Measurements from ENCODE around the gene PPP1R26. TPM values are rescaled to one million over a fixed set of nuclear protein-coding genes. Genes with fewer than 3 reads are reported as not detected.

PPP1R26 gene
- total RNA-seq, 1 experiment from 2014 or later = 32.0 TPM

DNA sequence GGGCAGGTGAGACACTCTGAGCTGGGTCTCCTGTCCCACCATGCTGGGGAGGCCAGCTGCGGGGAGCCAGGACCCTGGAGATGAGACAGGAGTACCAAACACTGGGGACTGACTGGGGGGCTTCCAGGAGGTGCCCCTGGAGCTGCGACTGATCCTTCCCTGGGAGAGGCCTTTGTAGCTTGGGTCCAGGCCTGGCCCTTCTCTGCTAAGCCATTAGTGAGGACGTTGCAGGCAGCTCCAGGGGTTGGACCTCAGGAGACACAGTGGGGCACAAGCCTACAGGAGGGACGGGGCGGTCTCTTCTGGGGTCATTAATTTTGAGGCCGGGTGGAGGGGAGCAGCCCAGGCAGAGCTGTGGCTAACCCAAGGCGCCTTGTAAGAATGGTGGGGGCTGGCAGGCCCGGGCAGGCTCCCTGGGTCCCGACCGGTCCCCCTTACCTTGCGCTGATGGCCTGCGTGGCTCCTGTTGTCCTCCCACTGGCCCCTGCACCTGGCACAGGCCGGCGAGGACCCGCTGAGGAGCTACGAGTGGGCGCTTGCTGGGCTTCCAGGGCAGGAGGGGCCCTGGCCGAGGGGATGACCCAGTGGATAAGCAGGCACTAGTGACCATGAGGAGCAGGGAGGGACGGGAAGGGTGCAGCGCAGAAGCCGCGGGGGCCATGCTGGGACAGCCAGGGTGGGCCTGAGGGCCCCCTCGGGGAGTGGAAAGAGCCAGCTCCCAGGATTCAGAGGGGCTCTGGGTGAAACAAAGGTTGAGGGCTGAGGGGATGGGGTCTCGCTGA lies 26.0 kb downstream of the PPP1R26 start:
- Histone ChIP-seq H3K9ac (ENCODE audit: low read length) (no peak overlapping the region), H3K4me2 (ENCODE audit: low read length) (no peak overlapping the region), H3K27ac (ENCODE audit: low read depth, low read length) (no peak overlapping the region), H2AFZ (ENCODE audit: low read depth, low read length, poor library complexity, severe bottlenecking) (no peak overlapping the region), H3K27me3 (ENCODE audit: insufficient read depth, low read length) (no peaks in the 10 kb centered on the region), H3K4me1 (ENCODE audit: control insufficient read depth in 1 of 2, insufficient read depth in 2 of 2, low read length in 2 of 2) (peaks cover 4 to 15% of the 10 kb centered on the region in 2 experiments; a peak in 3 of 4 replicates), H3K9me3 (ENCODE audit: control insufficient read depth in 1 of 2, insufficient read depth in 1 of 2, low read depth in 1 of 2, low read length in 2 of 2) (no peaks in the 10 kb centered on the region; a peak in 1 of 4 replicates), H3K9me2 (ENCODE audit: insufficient read depth) (no peaks in the 10 kb centered on the region), H3K36me3 (ENCODE audit: control insufficient read depth in 1 of 2, insufficient read depth in 2 of 2, low read length in 2 of 2) (peaks cover 11 to 39% of the 10 kb centered on the region in 2 experiments), H3K4me3 (replicated peaks in 1 of 2; ENCODE audit: low read depth in 1 of 2, low read length in 2 of 2) (no peak overlapping the region), H3K79me2 (ENCODE audit: insufficient read depth, low read length) (peaks cover 39% of the 10 kb centered on the region), H4K20me1 (ENCODE audit: insufficient read depth) (peaks cover 4% of the 10 kb centered on the region; the same call in 1 of the 2 replicates)
- DNase-seq (ENCODE audit: low read depth, low spot score) = no peak
- CTCF ChIA-PET = interaction anchor here (0.8 to 1.6 kb wide), 2 partner anchors 12 to 48 kb away, joined by 3 to 4 read pairs; no protein-coding TSS in a partner anchor
- POLR2A ChIA-PET = no interaction called here
- BruUV-seq (replicated peaks) = no TSS peak
- intact Hi-C loops (cut with micrococcal nuclease) = no loop called here
- no peak for ATAC-seq
- TF ChIP-seq JUND (IDR thresholded peaks at IDR 0.05) (no peak), SP1 (IDR thresholded peaks at IDR 0.05; ENCODE audit: low read depth) (no peak), POLR2A (IDR thresholded peaks at IDR 0.05; ENCODE audit: borderline replicate concordance, extremely low read depth, insufficient read depth, insufficient read length) (no peak), CEBPB (IDR thresholded peaks at IDR 0.05; ENCODE audit: low read depth) (no peak), EZH2phosphoT487 (IDR thresholded peaks at IDR 0.05; ENCODE audit: borderline replicate concordance) (no peak), RAD21 (IDR thresholded peaks at IDR 0.05; ENCODE audit: low read depth) (no peak)
- TF ChIP-seq, protein P1, sequence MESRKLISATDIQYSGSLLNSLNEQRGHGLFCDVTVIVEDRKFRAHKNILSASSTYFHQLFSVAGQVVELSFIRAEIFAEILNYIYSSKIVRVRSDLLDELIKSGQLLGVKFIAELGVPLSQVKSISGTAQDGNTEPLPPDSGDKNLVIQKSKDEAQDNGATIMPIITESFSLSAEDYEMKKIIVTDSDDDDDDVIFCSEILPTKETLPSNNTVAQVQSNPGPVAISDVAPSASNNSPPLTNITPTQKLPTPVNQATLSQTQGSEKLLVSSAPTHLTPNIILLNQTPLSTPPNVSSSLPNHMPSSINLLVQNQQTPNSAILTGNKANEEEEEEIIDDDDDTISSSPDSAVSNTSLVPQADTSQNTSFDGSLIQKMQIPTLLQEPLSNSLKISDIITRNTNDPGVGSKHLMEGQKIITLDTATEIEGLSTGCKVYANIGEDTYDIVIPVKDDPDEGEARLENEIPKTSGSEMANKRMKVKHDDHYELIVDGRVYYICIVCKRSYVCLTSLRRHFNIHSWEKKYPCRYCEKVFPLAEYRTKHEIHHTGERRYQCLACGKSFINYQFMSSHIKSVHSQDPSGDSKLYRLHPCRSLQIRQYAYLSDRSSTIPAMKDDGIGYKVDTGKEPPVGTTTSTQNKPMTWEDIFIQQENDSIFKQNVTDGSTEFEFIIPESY (IDR thresholded peaks at IDR 0.05; ENCODE audit: extremely low read depth, insufficient replicate concordance, low read length) = no peak
- TF ChIP-seq, protein P2, sequence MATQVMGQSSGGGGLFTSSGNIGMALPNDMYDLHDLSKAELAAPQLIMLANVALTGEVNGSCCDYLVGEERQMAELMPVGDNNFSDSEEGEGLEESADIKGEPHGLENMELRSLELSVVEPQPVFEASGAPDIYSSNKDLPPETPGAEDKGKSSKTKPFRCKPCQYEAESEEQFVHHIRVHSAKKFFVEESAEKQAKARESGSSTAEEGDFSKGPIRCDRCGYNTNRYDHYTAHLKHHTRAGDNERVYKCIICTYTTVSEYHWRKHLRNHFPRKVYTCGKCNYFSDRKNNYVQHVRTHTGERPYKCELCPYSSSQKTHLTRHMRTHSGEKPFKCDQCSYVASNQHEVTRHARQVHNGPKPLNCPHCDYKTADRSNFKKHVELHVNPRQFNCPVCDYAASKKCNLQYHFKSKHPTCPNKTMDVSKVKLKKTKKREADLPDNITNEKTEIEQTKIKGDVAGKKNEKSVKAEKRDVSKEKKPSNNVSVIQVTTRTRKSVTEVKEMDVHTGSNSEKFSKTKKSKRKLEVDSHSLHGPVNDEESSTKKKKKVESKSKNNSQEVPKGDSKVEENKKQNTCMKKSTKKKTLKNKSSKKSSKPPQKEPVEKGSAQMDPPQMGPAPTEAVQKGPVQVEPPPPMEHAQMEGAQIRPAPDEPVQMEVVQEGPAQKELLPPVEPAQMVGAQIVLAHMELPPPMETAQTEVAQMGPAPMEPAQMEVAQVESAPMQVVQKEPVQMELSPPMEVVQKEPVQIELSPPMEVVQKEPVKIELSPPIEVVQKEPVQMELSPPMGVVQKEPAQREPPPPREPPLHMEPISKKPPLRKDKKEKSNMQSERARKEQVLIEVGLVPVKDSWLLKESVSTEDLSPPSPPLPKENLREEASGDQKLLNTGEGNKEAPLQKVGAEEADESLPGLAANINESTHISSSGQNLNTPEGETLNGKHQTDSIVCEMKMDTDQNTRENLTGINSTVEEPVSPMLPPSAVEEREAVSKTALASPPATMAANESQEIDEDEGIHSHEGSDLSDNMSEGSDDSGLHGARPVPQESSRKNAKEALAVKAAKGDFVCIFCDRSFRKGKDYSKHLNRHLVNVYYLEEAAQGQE (IDR thresholded peaks at IDR 0.05; ENCODE audit: low read depth) = no peak
- TF ChIP-seq, protein P3, sequence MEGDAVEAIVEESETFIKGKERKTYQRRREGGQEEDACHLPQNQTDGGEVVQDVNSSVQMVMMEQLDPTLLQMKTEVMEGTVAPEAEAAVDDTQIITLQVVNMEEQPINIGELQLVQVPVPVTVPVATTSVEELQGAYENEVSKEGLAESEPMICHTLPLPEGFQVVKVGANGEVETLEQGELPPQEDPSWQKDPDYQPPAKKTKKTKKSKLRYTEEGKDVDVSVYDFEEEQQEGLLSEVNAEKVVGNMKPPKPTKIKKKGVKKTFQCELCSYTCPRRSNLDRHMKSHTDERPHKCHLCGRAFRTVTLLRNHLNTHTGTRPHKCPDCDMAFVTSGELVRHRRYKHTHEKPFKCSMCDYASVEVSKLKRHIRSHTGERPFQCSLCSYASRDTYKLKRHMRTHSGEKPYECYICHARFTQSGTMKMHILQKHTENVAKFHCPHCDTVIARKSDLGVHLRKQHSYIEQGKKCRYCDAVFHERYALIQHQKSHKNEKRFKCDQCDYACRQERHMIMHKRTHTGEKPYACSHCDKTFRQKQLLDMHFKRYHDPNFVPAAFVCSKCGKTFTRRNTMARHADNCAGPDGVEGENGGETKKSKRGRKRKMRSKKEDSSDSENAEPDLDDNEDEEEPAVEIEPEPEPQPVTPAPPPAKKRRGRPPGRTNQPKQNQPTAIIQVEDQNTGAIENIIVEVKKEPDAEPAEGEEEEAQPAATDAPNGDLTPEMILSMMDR (IDR thresholded peaks at IDR 0.05 in 2 of 3, conservative IDR thresholded peaks at IDR 0.05 in 1 of 3; ENCODE audit: borderline replicate concordance in 1 of 3, insufficient read depth in 1 of 3, low read depth in 2 of 3, low read length in 2 of 3) = no peak
- RAD21 ChIA-PET (ENCODE audit: low non-redundant PET in 1 of 2, low total read pairs in 2 of 2, uncharacterized antibody in 2 of 2, unreplicated experiment in 2 of 2) = no interaction called here

All from HCT116 (cell line).